Sigmoid colon (tissue), 3 donors: ENCODE measurements around the gene BCKDK.
A peak's percentile ranks its signal among the peaks of the same experiment; 100 is the strongest.

Source experiments
- CTCF ChIP-seq, 4 experiments: fragments of 450-650 bp in 3 of 4; fragments of 200-600 bp in 1 of 4; IDR thresholded peaks; one replicate each; pipeline ENCODE4 v1.5.1; 2016 to 2019; ENCODE audit warnings: antibody characterized with exemption in 4 of 4, mild to moderate bottlenecking in 3 of 4, moderate library complexity in 2 of 4
- POLR2A ChIP-seq, 2 donors: fragments of 450-650 bp; IDR thresholded peaks; one replicate each; pipeline ENCODE4 v1.6.1; 2016; ENCODE audit warnings: antibody characterized with exemption in 2 of 2, mild to moderate bottlenecking in 2 of 2, moderate library complexity in 2 of 2

GRCh38 chr16:31108035-31108793 lies at the start of gene BCKDK:
- no peak for TF ChIP-seq CTCF (IDR thresholded peaks at IDR 0.05)
- TF ChIP-seq POLR2A (IDR thresholded peaks at IDR 0.05), result peak; percentile 29 to 42
